K562 (cell line): ENCODE measurements around the gene FUNDC1. TPM values are rescaled to one million over a fixed set of nuclear protein-coding genes. Genes with fewer than 3 reads are reported as not detected.

Source experiments
- CCAR2 ChIP-seq: fragments of 200-400 bp; formaldehyde crosslinking; IDR thresholded peaks from 2 replicates; pipeline ENCODE4 v1.6.1; 2017; ENCODE audit warnings: mild to moderate bottlenecking, low read depth, low read length
- E2F6 ChIP-seq, 2 experiments: IDR thresholded peaks; 2 replicates each; pipeline ENCODE4 v1.6.1; 2011; ENCODE audit warnings: borderline replicate concordance in 1 of 2, control low read depth in 1 of 2, low read depth in 1 of 2, low read length in 1 of 2, mild to moderate bottlenecking in 1 of 2, mixed read lengths in 1 of 2, moderate library complexity in 1 of 2; ENCODE audit not compliant: insufficient read depth in 1 of 2, insufficient read length in 1 of 2, poor library complexity in 1 of 2, severe bottlenecking in 1 of 2; ENCODE audit errors: extremely low read depth in 1 of 2
- POLR2AphosphoS5 ChIP-seq: IDR thresholded peaks from 2 replicates; pipeline ENCODE4 v1.6.1; 2011; ENCODE audit warnings: mild to moderate bottlenecking, low read depth, low read length, moderate library complexity; ENCODE audit not compliant: control insufficient read depth, insufficient read depth
- RBFOX2 ChIP-seq: fragments of 200-400 bp; formaldehyde crosslinking; IDR thresholded peaks from 2 replicates; pipeline ENCODE4 v1.6.1; 2017; ENCODE audit warnings: low read depth, mild to moderate bottlenecking, low read length, moderate library complexity
- SPI1 ChIP-seq: IDR thresholded peaks from 2 replicates; pipeline ENCODE4 v1.6.1; 2011; ENCODE audit warnings: low read depth, low read length, control low read depth, borderline replicate concordance
- TCF3 ChIP-seq: sonication (generic); formaldehyde crosslinking; IDR thresholded peaks from 2 replicates; pipeline ENCODE4 v1.4.0; 2020; ENCODE audit warnings: mild to moderate bottlenecking, missing genetic modification reagents
- TEAD1 ChIP-seq, 2 experiments: fragments of 450-650 bp in 1 of 2; sonication (generic) in 1 of 2; formaldehyde crosslinking; IDR thresholded peaks; 2 replicates each; pipeline versions ENCODE4 v1.4.0 to v1.8.0; 2020 to 2022; ENCODE audit warnings: mild to moderate bottlenecking in 2 of 2, missing genetic modification reagents in 1 of 2
- THAP12 ChIP-seq: fragments of 250-450 bp; sonication (Bioruptor Pico); IDR thresholded peaks from 2 replicates; pipeline ENCODE4 v1.9.0; 2021; ENCODE audit warnings: mild to moderate bottlenecking, inconsistent platforms
- ZNF24 ChIP-seq: fragments of 450-650 bp; IDR thresholded peaks from 2 replicates; pipeline ENCODE4 v1.6.1; 2016
- ZNF512 ChIP-seq: IDR thresholded peaks from 2 replicates; pipeline ENCODE4 v1.6.1; 2016; ENCODE audit warnings: missing genetic modification characterization, missing compliant biosample characterization
- ZNF518B ChIP-seq: fragments of 250-450 bp; sonication (Bioruptor Pico); IDR thresholded peaks from 2 replicates; pipeline ENCODE4 v1.5.0; 2021; ENCODE audit warnings: mild to moderate bottlenecking, moderate library complexity
- ZNF592 ChIP-seq: fragments of 450-650 bp; IDR thresholded peaks from 2 replicates; pipeline ENCODE4 v1.6.1; 2017; ENCODE audit warnings: antibody characterized with exemption, mild to moderate bottlenecking
- polyA plus RNA-seq, 8 experiments: library from polyadenylated mRNA; depleted of rRNA in 4 of 8; stranded (reverse) in 5 of 8; unstranded in 3 of 8; fragments of >200 nt; fragmentation: Nextera tagmentation in 2 of 8; fragmentation: Illumina TruSeq in 1 of 8; extraction: Ambion mirVana in 2 of 8; extraction: Trizol in 1 of 8; gene quantifications; 2 replicates each; pipeline versions ENCODE4 v1.2.1 to v1.2.3, GENCODE V29; 2011 to 2014; ENCODE audit warnings: inconsistent platforms in 1 of 8, missing spikeins in 1 of 8
- total RNA-seq, 7 experiments: library from RNA; depleted of rRNA in 6 of 7; stranded (reverse); fragments of >200 nt in 6 of 7; fragmentation: Illumina TruSeq in 2 of 7; extraction: Trizol in 2 of 7; gene quantifications; 2 replicates each; pipeline versions ENCODE4 v1.2.1 to v1.2.3, GENCODE V29; 2011 to 2021; ENCODE audit warnings: low replicate concordance in 1 of 7

FUNDC1 gene
- total and polyA plus RNA-seq, 9 of the 15 experiments (the other 6 are each of a cell fraction or from before 2014, with no cell fraction given), result 15.6 to 59.1 (median 29.3) TPM

- TF ChIP-seq E2F6 (IDR thresholded peaks at IDR 0.05; ENCODE audit: borderline replicate concordance in 1 of 2, extremely low read depth in 1 of 2, insufficient read depth in 1 of 2, insufficient read length in 1 of 2, low read depth in 1 of 2, low read length in 1 of 2, poor library complexity in 1 of 2, severe bottlenecking in 1 of 2) (peak in 1 of 2 experiments; percentile 12), CCAR2 (no peak), ZNF24 (no peak), THAP12 (no peak), RBFOX2 (0 out of 2 replicates have a peak, but pooled peaks have one; percentile 30), ZNF512 (tag) (no peak), SPI1 (no peak), TCF3 (CRISPR knock-in tag) (peak; percentile 67), ZNF518B (no peak), ZNF592 (no peak; the same call in 1 of the 2 replicates), POLR2AphosphoS5 (no peak), TEAD1 (CRISPR knock-in tag; IDR thresholded peaks at IDR 0.05) (no peak)
Observed at GRCh38 chrX:44484607-44485146, 58.0 kb downstream of the FUNDC1 start (continued).
